GM21529 (cell line): ENCODE results near the gene SEPTIN3.

Source experiments
- ATAC-seq: cut with Tn5 transposase; IDR thresholded peaks from one replicate; pipeline ENCODE4 v1.9.1; 2021; ENCODE audit not compliant: unreplicated experiment

Gene SEPTIN3

GRCh38 chr22:42013385-42013784, 44.1 kb downstream of the SEPTIN3 start:
- no peak for ATAC-seq

GRCh38 chr22:42016111-42016510, 46.9 kb downstream of the SEPTIN3 start:
- ATAC-seq: no peak

- ATAC-seq: no peak
Measured at GRCh38 chr22:42018224-42018623, 49.0 kb downstream of the SEPTIN3 start.
